Left colon (tissue), 2 donors: Measurements from ENCODE around the gene SYPL2. TPM values are rescaled to one million over a fixed set of nuclear protein-coding genes. Genes with fewer than 3 reads are reported as not detected.
"Not testable (repeated sequence)": the region's sequence is repeated elsewhere in the genome, so short reads cannot be mapped to it uniquely, and the experiment has no call there.

ENCODE experiments used
- ATAC-seq: fragments of 200-7000 bp; cut with Tn5 transposase; one replicate; pipeline ENCODE4 v1.9.1; 2020; ENCODE audit warnings: mild to moderate bottlenecking, moderate library complexity
- DNase-seq, 2 donors: peaks; one replicate each; pipeline ENCODE4 v3.0.0-alpha.2; 2020
- intact Hi-C, 2 donors: fragments of 100-400 bp; cut with DNase I in 1 of 2; cut with micrococcal nuclease in 1 of 2; formaldehyde crosslinking; loops; one replicate each; pipeline versions ENCODE4 v1.11.2 to v1.14.0; 2022; cut with DNase I, micrococcal nuclease
- total RNA-seq, 2 donors: library from RNA; stranded (reverse); fragmentation: NEBNext Ultra II Directional; extraction: Animal tissue kit (Norgen Biotek cat#: 25700); gene quantifications; one replicate each; pipeline ENCODE4 v1.2.1, GENCODE V29; 2021
- donor health status: DM: no; HTN: no; CAD: no.
- donor health status: DM: yes; HTN: yes; CAD: no.

SYPL2 gene
- total RNA-seq, 2 donors from 2014 or later, result 0.15 to 0.87 TPM

DNA sequence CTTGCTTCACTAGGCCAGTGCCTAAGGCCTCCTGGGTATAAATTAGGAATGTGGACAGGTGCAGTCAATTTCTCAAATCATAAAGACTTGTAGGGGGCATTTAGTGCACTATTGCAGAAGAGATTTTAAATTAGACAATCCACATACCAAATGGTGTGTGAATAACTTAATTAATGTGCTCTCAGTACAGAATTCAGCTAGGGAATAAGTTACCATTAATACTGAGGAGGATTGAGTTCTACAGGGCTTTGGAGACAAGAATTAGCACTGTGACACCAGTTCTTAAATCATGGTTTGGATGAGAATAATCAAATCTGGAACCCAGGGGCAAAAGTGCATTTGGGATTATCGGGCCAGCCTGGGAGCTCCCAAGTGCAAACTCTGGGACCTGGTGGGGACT is 1.7 kb downstream of the SYPL2 start:
- no peak for DNase-seq

DNA sequence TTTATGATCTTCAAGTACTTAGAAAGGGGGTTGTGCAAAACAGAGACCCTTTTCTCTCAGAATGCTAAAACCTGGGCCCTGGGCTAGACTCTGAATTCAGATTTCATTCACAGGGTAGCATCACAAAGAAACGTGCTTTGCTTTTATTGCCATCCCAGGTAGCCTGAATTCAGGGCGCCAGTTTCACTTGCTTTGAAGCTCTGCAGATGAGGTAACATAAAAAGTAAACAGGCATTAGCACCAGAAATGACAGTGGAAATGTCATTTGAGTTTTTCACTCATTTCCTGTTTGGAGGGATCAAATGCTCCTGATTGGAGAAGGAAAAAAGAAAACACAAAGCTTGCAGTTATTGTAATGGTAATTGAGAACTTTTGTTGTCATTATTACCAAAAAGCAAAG is 2.6 kb downstream of the SYPL2 start:
- no peak for ATAC-seq
- no peak for DNase-seq
- intact Hi-C loops, result no loop called here

More for the DNA sequence above, 1.7 kb downstream of the SYPL2 start:
- no peak for ATAC-seq
- intact Hi-C loops, result no loop called here

DNA sequence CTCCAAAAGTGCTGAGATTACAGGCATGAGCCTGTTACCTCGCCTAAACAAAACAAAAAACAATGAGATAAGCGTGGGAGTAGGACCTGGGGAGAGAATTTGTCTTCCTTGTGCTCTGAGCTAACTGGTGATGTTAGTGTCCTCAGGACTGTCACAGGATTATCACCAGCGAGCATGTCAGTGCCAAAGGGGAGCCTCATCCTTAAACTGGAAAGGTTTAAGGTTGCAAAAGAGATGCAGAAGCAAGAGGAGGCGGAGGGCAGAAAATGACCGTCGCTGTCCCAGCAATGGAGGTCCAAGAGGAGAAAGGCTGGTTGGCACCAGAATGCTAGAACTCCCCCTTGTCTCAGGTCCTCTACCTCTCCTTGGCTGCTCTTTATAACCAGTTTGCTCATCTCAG is 3.9 kb downstream of the SYPL2 start:
- no peak for DNase-seq
- intact Hi-C loops, result no loop called here
- ATAC-seq, result no peak

DNA sequence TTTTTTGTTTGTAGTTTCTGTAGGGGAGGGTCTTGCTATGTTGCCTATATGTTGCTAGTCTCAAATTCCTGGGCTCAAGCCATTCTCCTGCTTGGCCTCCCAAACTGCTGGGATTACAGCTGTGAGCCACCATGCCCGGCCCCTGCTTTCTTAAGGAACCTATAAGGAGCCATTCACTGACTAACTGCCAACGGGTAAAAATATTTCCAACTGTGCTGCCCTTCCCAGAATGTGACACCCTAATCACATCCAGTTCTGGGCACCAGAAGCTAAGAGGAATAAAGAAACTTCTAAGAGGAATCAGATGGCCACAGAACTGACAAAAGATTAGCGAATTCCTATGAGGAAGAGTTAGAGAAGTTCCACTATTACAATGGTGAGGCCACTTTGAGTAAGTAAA is 6.4 kb downstream of the SYPL2 start:
- intact Hi-C loops, result no loop called here
- no peak for DNase-seq
- no peak for ATAC-seq

DNA sequence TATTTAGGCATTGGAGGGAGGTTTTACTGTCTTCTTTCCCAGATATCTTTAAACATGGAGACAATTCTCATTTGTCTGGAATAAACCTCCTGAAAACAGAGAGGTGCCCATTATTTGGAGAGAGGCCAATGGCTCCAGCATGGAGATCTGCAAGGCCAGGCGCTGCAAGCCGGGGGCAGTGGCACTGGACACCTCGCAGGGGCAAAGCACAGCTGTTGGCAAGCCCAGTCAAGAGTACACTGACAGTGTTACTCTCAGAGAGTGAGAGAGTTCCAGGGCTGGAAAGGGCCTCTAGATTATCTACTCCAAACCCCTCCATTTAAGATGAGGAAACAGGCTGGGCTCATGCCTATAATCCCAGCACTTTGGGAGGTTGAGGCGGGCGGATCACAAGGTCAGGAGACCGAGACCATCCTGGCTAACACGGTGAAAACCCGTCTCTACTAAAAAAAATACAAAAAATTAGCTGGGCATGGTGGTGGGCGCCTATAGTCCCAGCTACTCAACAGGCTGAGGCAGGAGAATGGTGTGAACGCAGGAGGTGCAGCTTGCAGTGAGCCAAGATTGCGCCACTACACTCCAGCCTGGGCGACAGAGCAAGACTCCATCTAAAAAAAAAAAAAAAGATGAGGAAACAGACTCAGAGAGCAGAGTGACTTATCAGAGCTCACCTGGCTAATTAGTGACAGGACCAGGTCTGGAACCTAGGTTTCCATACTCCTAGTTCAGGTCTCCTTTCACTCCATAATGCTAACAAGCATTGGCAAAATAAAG is 7.1 kb downstream of the SYPL2 start:
- DNase-seq, ATAC-seq, intact Hi-C loops: not testable (repeated sequence)

GRCh38 chr1:109474697-109475096 is 8.4 kb downstream of the SYPL2 start:
- ATAC-seq (no peak), DNase-seq (no peak)
- intact Hi-C loops, result no loop called here

GRCh38 chr1:109475261-109475660 is 8.9 kb downstream of the SYPL2 start:
- intact Hi-C loops, result no loop called here
- DNase-seq, result no peak
- no peak for ATAC-seq

DNA sequence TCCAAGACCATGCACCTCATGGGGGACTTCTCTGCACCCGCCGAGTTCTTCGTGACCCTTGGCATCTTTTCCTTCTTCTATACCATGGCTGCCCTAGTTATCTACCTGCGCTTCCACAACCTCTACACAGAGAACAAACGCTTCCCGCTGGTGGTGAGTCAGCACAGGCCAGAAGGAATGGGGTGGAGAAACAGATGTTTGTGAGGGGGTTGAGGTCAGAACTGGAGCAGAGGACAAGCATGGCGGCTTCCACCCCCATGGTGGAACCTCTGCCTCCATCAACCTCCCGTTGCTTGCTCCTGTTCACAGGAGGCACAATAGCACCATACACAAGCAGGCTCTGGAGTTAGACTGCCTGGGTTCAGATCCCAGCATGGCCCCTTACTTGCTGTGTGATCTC is 10.5 kb downstream of the SYPL2 start:
- intact Hi-C loops, result no loop called here
- no peak for ATAC-seq
- DNase-seq, result no peak

DNA sequence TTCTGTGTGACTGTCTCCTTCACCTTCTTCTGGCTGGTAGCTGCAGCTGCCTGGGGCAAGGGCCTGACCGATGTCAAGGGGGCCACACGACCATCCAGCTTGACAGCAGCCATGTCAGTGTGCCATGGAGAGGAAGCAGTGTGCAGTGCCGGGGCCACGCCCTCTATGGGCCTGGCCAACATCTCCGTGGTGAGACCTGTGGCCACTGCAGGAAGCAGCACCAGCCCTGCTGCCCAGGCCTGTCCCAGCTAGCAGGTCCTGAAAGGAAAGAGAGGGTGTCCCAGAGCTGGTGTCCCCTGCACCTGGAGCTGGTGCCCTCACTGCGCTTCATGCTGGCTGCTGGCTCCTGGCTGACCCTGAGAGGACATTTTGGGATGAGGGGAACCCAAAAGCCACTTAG is 11.5 kb downstream of the SYPL2 start:
- DNase-seq, result no peak
- intact Hi-C loops, result no loop called here
- no peak for ATAC-seq

GRCh38 chr1:109478806-109479205 is 12.5 kb downstream of the SYPL2 start:
- DNase-seq (peak in 1 of 2 donors; percentile 67), ATAC-seq (peak; percentile 58)
- intact Hi-C loops, result no loop called here

- DNase-seq (no peak), ATAC-seq (no peak)
- intact Hi-C loops, result no loop called here
Observed at GRCh38 chr1:109479311-109479710, 13.0 kb downstream of the SYPL2 start.

- DNase-seq, result no peak
- intact Hi-C loops, result no loop called here
- no peak for ATAC-seq
Observed at GRCh38 chr1:109479901-109480300, 13.6 kb downstream of the SYPL2 start.

DNA sequence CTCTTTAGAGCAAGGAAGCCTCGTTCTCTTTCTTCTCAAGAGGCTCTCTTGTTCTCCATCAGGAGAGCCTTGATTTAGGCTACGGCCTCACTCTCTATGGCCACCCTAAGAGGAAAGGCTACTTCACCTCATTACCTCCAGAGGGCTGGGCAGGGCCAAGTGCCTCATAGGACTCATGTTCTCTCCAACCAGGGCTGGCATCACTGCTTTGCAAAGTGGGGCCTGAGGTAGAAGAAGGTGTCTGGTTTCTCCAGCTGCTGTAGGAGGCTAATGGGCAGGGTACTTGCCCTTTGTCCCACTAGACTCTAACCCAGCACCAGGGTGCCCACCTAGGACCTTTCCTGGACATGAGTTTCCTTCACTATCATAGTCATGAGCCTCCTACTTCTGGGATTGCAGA is 15.3 kb downstream of the SYPL2 start:
- ATAC-seq (no peak), DNase-seq (no peak)
- intact Hi-C loops, result no loop called here

DNA sequence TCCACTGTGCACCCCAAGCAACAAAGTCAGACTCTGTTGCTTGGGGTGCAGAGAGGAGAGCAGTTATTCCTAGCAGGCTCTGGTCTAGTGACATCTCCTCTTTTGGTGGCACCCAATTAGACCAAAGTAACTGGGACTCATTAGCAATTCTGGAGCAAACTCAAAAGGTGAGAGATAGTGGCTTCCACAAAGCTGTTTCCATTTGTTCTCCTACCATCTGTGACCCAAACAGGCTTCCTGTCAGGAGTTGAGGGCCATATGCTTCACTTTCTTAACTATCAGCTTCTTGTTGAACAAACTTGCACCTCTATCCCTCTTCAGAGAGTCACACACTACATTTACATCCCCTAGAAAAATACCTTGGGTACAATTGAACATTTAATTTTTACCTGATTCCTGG is 15.9 kb downstream of the SYPL2 start:
- DNase-seq, result no peak
- ATAC-seq, result no peak
- intact Hi-C loops, result no loop called here

- ATAC-seq (peak; percentile 11), DNase-seq (peak in 1 of 2 donors; percentile 56)
- intact Hi-C loops, result no loop called here
Observed at GRCh38 chr1:109482791-109483671, 16.7 kb downstream of the SYPL2 start.

DNA sequence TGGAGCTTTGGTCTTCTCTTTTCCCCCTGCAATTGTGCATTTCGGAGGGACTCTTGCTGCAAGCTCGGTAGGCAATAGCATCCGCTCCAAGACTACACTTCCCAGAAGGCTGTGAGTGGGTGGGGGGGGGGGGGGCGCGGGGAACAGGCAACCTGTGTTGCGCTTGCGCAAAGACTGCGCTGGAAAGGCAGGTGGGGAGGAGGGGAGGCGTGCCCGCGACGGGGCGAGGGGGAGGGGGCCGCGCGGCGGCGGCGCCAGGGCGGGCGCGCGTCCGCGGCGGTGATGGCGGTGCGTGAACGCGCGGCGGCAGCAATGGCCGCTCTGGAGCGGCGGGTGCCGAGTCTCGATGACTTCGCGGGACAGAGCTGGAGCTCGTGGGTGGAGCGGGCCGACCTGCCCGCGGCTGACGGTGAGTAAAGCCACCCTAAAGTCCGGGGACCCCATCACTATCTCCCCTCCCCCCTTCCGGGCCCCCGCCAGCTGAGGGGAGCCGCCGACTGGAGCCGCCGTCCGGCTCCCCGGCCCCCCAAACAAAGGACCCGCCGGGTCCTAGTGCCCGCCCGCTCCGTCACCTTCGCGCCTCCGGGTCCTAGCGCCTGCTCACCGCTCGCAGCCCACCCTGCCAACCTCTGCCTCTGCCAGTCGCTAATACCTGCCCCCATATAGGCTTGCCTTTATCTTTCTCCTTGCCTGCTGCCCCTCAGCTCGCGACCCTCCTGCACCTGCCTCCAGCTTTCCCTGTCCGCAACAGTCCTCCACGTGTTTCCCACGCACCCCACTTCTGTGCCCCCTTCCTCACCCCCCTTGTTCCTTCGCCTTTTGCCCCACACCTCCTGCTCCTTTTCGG is 17.5 kb downstream of the SYPL2 start, which contains the start of gene ATXN7L2:
ATXN7L2 (plus strand) TSS at position 234 of the 847 bp plus-strand sequence; CDS start at position 283, 49 bp downstream.
- peak; percentile 91 for DNase-seq
- intact Hi-C loops, result no loop called here
- peak; percentile 92 for ATAC-seq

DNA sequence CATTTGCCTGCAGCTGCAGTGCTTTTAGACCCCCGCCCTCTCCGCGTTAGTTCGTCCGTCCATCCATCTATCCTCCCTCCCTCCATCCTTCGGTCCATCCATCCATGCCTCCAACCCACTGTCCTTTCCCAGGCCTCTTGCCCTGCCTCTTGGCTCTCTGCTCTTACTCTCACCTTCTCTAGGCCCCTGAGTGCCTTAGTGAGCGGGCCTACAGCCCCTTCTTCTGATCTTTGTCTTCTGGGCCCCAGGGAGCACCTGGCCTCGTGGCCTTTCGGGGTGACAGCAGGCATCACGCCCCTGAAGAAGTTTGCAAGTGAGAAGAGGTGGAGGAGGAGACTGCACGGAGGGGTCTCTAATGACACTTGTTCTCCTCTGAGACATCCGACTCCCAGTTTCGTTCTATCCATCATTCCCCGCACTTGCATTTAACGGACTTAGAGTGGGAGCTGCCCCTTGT is 18.2 kb downstream of the SYPL2 start:
- intact Hi-C loops, result no loop called here
- ATAC-seq (no peak), DNase-seq (no peak)

DNA sequence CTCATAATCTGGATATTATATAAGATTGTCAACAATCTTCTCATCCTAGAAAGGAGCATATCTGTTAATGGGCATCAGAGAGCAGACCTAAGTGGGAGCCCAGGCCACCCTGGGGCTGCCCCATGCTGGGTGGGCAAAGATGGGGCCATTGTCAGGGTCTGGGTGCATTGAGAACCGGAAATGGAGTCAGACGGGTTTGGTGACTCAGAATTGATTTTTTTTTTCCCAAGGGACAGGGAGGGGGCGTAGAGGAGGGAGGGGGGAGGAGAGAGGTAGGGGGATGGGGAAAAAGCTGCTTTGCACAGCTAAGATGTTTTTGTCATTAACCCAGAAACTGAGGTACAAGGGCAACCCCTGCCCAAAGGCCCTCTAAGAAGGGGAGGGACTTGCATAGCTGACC is 18.7 kb downstream of the SYPL2 start:
- ATAC-seq, result no peak
- peak in 1 of 2 donors; percentile 15 for DNase-seq
- intact Hi-C loops, result no loop called here

GRCh38 chr1:109487261-109487660 is 20.9 kb downstream of the SYPL2 start:
- no peak for ATAC-seq

More at GRCh38 chr1:109487261-109487660, 20.9 kb downstream of the SYPL2 start:
- intact Hi-C loops, result no loop called here
- DNase-seq, result no peak
